ENCODE results near the gene LPP. TPM values are rescaled to one million over a fixed set of nuclear protein-coding genes. Genes with fewer than 3 reads are reported as not detected.

Gene LPP
- total RNA-seq, 1 donor from 2014 or later: 26.3 TPM

DNA sequence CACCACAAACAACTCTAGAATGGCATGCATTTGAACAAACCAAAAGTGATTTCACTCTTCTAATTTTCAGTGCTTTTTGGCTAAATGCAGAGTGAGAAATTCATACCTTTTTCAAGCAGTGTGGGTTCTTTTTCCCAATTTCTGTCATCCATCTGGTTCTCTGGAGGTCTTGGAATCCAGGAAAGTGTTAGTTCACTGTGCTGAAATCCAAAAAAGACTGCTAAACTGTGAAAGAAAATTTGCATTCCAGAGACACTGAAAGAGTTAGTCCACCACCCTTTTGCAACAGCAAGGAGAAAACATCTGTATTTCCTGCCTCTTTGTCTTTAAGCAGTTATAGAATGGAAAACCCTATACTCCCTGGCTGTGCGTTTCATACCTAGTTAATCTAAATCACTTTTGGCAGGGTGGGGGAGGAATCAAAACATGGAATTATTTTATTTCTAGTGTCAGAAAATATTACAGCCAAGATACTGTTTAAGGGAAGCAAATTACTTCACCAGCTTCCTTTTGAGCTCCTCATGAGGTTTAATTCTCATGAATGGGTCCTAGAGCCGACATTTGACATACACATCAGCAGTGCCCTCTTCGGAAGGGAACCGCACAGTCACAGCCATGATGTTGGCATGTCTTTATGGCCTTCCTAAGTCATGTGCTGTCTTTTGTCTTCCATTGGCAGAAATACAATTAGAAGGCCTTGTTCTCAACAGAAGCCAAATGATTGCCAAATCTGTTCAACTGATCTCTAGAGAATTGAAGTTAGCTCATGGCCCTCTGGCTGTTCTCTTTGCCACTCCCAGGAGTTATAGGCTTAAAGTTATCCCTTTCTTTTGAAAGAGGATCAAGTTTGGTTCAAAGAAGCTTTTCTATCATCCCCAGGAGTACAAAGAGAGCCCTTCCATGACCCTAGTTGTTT is 700.2 kb downstream of the LPP start:
- DNase-seq (ENCODE audit: low read depth): no peak

DNA sequence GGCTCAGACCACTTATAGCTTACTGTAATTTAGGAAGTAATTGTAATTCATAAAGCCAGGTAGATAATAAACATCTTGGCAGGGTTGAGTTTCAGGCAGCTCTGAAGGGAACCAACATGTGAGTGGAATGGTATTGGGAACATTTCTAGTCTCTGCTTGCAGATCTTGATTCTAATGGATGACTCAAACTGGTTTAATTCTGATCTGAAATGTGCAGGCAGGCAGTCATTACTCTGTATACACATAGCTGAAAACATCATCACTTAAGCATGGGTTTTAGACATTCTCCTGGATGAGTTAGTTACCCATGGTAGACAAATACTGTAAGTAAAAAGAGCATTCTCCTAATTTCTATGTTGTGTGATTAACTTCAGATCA is 700.8 kb downstream of the LPP start:
- no peak for DNase-seq (ENCODE audit: low read depth)

DNA sequence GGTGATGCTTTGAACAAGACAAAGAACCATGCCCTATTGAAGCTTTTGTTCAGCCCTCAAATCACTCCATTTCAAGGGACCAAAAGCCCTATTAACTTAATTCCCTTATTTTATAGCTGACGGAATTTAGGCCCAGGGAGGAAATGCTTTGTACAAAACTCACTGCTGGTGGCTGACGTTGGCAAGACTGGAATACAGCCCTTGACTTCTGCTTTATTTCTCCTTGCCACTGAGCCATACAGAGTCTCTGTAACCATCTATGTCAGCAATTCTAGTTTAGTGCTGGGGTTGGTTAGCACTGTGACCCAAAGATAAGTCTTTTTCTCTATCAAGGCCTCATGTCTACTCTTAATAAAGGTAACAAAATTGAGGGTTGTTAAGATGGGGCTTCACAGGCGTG is 701.7 kb downstream of the LPP start:
- no peak for DNase-seq (ENCODE audit: low read depth)

DNA sequence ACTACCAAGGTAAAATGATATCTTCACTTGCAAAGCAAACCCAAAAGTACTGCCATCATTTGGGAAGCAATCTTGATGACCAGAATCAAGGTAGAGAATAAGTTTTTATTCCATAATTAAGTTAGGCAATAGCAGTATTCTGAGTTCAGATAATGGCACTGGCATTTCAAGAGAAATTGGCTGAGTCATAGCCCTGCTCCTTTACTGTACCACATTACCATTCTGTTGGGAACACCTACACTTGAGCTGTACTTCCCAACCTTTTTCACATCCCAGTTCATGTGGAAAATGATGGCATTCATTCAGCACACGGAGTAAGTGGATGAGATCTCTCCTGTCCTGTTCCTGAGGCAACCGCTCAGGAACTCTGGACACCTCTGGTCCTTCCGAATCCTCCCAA is 706.2 kb downstream of the LPP start:
- no peak for DNase-seq (ENCODE audit: low read depth)

DNA sequence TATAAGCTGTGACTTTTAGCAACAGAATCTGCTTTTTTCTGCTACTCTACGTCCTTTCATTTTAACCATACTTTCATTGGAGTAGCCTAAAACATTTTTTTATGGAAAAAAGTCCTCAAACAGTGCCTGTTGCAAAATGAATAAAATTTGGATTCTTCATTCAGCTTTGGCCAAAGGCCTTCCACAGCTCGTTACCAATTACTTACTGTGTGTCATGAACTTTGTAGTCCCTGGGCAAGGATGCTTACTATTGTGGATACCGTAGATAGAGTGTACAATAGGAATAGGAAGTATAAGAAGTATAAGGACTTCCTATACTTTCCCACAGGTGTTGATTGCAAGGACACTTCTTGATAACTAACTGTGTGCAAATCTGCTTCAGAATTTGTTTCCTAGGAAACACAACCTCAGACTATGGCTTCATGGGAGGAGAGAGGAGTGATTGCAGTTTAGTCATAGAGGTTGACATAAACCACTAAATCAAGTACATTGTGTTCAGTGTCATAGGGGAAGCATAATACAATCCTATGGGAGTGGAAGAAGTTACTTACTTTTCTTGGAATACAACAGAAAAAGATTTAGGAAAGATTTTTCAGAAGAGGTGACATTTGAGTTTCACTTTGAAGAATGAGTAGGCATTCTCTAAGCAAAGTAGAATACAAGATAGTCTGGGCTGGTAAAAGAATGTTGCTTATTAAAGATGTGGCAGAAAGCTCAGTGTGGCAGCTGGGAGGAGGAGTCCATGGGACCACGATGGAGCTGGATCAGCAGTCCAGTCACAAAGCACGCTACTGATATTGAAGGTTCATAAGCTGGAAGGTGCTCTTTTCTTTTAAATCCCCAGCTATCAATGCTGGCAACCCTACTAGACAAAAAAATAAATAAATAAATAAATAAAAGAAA is 708.1 kb downstream of the LPP start:
- peak; percentile 61 for DNase-seq (ENCODE audit: low read depth)

DNA sequence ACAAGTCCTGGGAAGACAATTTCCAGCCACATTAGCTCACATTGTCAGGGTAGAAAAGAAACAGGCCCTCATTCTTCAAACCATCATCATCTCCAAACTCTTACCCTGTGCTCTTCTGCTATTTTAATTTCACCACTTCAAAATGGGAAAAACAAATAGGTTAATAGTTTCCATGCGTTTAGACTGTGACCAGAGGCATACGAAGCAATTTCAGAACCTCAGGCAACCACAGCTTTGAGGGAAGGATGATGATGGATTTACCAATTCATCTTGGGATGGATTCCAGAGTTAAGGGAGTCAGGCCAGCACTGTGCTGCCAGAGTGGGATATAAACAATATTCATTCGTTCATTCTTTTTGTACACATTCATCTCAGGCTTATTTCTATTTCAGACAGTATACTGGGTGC is 710.0 kb downstream of the LPP start:
- peak; percentile 23 for DNase-seq (ENCODE audit: low read depth)

DNA sequence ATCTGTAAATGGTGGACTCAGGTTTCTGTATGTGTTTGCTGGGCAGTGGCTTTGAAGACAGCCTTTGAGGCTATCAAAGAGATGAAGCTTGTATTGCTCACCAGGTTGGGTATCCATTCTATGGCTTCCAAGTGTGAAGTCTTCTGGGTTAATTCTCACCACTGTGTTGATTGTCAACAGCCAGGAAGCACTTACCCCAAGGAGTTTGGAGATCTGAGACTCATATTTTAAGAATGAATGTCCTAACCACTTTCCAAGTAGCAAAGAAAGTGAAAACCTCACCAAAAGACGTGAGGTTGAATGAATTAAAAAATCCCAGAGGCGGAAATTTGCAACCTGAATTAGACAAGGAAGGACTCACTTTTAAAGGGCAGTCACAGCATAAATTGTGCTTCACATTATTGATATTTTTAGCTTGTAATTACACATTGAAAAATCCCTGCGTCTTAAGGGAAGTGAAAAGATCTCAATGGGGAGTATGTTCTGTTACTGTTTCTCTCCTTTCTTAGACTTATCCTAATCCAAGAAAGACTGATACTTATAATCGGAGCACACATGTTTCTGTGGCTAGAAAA is 713.8 kb downstream of the LPP start:
- no peak for DNase-seq (ENCODE audit: low read depth)

DNA sequence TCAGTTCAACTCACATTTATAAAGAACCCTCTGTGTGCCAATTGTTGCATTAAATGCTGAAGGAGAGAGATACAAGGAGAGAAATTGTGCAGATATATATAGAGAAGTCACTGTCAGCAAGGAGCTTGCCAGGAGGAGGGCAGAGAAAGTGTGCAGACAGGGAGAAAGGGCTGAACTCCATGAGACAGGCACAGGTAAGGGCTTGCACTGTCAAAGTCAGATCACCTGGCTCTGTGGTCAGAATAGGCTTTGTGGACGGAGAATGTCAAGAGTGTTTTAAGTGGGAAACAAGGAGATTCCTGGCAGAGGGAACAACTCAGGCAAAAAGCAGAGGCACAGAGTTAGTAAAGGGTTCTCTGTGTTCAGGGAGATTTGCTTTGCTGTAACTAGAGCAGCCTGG is 714.8 kb downstream of the LPP start:
- no peak for DNase-seq (ENCODE audit: low read depth)

DNA sequence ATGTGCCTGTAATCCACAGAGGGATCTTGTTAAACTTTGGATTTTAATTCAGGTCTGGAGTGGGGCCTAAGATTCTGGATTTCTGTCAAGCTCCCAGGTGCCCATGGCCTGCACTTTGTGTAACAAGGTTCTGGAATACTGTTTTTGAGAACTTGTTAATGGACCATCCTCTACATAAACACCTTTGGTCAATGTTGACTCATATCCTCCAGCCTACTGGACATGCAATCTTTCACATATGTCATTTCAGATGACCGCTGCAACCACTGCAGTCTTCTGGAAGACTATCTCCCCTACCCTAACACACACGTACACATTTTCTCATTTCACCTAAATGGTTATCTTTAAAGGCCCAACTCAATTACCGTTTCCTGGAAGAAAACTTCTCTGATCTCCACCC is 715.7 kb downstream of the LPP start:
- no peak for DNase-seq (ENCODE audit: low read depth)

DNA sequence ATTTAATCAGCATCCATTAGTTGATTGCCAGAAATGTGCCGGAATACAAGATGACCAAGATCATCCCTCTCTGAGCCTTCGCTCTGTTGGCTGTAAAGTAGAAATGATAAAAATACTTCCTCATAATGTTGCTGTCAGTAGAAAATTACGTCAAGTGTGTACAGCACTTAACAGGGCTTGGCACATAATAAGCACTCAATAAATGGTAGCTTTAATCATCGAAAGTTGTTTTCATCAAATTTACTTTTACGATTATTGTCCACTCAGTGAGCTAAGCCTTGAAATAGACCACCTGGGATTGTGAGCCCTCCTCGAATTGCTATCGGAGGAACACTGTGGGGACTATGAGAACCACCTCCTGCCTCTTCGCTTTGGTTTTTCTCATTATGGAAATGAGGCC is 716.5 kb downstream of the LPP start:
- no peak for DNase-seq (ENCODE audit: low read depth)

DNA sequence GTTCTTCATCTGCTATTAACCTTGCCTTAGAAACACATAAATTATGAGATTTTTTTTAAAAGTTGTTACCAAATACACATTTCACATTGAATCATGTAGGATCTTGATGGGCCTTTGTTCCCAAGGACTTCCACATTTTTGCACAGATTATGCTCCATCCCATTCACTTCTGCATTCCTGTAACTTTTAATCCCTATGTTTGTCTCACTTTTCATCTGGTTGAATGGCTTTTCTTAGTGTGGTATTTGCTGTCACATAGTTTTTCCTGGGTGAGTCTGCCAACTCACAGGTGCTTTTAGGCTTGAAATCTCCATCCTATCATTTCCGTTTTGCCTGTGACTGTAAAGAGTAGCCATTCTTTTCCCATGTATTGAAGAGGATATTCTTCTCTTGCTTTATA is 720.6 kb downstream of the LPP start:
- no peak for DNase-seq (ENCODE audit: low read depth)

DNA sequence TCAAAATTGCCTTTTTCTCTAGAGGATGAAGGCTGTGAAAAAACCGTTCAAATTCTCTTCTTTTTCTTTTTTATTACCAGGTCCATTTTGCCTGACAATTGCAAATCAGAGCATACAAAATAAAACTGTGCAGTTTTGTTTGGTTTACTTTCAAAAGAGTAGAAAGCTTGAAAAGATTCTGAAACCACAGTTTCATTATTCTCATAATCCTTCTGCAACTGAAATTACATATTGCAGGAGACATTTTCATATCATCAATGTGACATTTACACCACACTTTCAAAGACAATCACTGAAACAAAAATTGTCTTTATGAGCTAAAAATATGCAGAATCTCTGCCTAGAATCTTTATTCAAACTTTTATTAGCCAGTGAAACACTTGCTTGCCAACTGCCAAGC is 721.5 kb downstream of the LPP start:
- DNase-seq (ENCODE audit: low read depth): no peak

DNA sequence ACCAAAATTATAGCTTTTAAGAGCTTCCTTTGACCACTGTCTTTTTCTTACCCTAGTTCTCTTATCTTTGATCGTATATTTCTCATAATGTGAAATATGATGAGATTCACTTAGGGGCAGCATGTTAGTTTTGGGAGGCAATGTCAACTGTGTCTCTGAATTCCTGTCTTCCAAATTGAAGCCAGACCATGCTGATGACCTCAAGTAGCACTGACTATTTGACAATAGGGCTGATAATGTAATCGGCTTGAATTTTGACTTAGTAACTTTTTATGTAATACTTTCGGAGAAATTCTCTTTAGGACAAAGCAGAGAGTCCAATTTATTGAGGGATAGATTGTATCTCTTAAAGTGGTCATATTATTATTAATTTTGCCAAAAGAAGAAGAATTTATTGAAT is 722.4 kb downstream of the LPP start:
- DNase-seq (ENCODE audit: low read depth): no peak

DNA sequence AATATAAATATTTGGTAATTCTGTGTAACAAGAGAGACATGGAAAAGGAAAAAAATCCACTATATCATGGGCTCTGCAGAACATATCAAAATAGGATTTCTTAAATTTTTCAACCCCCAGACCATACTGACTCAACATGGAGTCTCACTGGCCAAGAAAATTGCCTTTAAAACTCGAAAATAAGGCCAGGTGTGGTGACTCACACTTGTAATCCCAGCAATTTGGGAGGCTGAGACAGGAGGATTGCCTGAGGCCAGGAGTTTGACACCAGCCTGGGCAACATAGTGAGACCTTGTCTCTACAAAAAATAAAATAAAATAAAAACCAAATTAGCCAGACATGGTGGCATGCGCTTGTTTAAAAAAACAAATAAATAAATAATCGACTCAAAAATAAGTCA is 723.4 kb downstream of the LPP start:
- DNase-seq (ENCODE audit: low read depth): no peak

DNA sequence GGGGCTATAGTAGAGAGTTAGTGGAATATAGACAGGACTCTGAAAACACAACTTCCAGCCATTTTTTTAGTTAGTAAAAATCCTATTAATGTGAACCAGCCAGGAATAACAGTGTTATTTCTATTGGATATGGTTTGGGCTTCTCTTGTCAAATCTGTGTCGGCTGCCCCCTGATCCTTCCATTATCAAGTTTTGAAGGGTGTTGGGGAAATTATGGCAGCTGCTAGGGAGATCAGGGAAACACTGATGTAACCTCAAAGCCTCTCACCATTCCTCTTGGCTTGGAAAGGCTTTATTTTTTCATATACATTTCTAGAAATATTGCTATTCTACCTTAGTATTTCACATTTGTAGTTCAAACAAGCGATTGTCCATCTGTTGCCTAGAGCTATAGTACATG is 724.1 kb downstream of the LPP start:
- no peak for DNase-seq (ENCODE audit: low read depth)

DNA sequence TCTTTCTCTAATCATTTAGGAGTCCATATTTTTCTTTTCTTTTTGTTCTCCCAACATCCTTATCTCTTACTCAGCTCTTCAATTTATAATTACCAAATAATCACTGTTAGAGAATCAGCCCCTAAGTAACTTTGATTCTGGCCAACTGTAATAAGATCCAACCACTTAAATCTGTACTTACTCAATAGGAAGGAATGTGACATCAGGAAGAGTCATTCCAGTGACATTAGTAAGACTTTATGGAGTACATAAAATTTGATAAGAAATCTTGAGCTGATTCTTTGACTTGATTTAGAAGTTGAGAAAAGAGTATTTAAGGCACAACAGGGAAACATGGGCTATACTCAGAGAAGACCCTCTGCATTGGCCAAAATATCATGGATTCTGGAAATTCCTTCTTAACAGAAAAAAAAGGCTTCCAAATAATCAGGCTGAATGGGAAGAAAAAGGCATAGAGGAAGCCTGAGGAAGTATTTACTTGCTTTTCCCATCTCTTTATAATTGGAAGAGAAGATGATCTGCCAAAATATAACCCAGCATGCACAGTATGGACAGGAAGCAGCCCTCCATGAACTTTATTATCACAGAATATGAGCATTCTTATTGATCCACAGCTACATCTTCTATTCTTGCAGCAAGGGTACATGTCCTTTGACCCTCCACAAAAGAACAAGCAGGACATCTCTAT is 728.1 kb downstream of the LPP start:
- DNase-seq (ENCODE audit: low read depth): peak; percentile 74

DNA sequence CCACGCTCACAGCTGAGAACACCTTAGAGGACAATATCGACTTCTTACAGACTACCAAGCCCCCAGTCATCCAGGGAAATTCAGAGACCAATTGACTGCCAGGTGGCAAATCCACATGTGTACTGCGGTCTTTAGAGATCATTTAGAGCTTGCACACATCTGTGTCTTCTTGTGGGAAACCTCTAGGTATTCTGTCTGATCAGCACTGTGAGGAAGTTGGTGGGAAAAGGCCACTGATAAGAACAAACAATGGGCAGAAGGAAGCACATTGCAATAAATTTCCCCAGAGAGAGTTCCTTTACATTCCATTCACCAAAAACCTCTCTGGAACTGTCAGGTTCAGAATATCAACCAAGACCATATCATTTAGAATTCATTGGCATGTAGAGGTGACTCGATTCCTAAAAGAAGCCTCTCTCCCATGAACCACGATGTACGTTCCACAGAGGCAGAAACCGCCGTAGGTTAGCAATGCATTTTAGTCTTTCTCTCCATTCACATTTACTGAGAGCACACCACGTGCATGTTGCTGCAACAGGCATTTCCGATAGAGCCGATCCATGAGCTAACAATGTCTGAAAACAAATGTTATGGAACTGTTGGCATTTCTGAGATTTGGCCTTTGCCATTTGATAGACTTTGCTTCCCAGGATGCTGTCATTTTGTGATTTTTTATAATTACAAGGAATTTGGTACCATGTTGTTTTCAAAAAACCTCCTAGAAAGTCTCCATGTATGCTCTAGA is 730.5 kb downstream of the LPP start:
- no peak for DNase-seq (ENCODE audit: low read depth)

DNA sequence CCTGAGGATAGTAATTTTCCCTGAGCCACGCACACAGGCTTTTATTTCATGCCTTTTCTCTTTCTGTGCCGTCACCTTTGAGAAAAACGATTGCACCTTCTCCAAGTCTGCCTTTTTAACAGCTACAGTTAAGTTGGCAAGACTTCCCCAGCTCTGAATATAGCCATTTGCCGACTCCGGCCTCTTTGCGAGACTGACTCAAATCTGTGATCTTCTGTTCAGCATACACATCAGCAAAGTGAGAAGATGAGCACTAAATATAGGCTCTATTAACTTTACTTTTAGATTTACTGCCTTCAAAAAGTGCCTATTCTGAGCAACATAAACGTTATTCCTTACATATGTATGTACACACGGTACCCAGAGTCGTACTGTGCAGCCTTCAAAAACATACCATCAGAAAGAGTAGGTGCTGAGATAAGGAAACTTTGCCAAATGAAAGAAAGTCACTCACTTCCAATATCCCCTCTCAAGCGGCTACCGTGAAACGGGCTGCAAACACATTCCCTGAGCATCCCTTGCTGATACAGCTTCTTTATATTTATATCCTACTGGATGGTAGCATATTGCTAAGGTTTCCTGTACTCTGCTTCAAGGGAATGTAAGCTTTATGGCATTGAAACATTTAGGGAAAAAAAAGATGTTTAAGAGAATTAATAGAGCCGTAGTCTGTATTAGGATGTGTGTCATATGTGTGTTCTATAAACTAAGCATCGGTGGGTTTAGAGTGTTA is 734.5 kb downstream of the LPP start:
- no peak for DNase-seq (ENCODE audit: low read depth)

DNA sequence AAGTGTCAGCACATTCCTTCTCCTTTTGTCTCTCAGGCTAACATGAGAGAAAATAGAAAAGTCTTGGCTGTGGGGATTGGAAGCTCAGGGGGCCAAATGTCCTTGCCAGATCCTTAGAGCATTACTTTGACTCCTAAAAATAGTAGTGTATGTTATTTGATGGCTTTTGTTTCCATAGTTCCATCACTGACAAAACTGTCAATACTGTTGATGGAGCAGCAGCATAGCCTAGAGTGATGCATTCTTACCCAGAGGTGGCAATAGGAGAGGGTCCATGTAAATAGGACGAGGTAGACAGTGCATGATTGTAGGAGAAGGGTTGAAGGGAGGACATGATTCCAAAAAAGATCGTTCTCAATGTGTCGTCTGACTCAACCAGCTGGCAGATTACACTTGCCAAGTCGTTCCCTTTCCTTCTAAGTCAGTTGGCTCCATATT is 735.1 kb downstream of the LPP start:
- DNase-seq (ENCODE audit: low read depth): peak; percentile 56

All from myocyte (in vitro differentiated cells).